NCI-H1048 (cell line): ENCODE results near the gene DMRTA2.

Experiments
- DNase-seq: peaks from one replicate; lab custom pipeline; 2025; lab: John Stamatoyannopoulos, UW

Gene DMRTA2

DNA sequence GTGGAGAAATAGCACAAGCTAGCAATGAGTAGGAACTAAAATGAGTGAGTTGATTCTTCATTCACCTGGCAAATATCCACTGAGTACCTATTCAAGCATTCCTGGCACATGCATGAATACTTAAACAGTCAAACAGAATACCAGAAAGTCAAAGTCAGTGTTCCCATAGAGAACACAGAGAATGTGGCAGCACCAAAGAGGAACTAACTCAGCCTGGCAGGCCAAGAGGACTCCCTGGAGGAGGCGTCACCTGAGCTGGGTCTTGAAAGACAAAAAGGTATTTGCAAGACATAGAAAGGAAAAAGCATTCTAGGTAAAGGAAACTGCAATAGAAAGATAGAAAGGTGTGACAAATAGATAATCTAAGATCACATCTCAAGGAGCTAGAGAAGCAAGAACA is 49.7 kb downstream of the DMRTA2 start:
- DNase-seq, result no peak

DNA sequence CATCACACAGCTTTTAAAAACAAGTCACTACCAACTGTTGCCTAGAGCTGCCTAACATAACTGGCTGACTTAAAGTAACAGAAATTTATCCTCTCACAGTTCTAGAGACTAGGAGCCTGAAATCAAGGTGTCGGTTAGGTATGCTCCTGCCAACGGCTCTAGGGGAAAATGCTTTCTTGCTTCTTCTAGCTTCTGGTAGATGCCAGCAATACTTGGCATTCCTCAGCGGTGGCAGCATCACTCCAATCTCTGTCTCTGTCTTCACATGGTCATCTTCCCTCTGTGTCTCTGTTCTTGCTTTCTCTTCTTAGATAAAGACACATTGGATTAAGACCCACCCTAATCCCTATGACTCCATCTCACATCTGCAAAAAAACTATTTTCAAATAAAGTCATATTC is 51.5 kb downstream of the DMRTA2 start:
- no peak for DNase-seq

DNA sequence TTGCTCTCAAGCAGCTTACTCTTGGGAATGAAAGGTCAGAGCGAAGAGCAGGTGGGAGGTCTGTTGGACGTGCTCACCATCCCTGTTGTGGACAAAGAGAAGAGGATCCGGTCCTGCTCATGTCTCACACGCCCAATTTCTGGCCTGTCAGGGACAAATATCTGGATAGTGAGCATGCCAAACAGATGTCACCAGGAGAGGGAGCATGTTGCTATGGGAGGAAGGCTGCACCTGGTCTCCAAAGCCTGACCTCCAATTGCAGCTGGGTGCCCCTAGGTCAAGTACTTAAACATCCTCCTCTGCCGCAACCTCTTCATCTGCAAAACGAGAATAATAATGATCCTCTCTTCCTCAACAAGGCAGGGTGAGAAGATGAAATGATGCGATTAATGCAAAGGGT is 53.4 kb downstream of the DMRTA2 start:
- DNase-seq, result no peak

DNA sequence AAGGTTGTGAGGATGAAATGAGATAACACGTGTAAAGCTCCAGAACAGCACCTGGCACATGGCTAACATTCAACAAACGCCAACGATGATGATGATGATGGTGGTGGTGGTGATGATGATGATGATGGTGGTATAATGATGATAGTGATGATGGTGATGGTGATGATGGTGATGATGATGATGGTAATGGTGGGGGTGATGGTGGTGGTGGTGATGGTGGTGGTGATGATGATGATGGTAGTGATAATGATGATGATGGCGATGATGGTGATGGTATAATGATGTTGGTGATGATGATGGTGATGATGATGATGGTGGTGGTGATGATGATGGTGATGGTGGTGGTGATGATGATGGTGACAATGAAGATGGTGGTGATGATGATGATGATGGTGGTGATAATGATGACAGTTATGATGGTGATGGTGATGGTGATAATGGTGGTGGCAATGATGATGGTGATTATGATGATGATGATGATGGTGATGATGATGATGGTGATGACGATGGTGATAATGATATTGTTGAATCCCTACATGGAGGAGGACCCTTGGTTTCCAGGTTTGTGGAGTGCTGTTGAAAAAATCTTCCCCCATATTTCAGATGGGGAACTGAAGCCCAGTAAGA is 54.1 kb downstream of the DMRTA2 start:
- no peak for DNase-seq

DNA sequence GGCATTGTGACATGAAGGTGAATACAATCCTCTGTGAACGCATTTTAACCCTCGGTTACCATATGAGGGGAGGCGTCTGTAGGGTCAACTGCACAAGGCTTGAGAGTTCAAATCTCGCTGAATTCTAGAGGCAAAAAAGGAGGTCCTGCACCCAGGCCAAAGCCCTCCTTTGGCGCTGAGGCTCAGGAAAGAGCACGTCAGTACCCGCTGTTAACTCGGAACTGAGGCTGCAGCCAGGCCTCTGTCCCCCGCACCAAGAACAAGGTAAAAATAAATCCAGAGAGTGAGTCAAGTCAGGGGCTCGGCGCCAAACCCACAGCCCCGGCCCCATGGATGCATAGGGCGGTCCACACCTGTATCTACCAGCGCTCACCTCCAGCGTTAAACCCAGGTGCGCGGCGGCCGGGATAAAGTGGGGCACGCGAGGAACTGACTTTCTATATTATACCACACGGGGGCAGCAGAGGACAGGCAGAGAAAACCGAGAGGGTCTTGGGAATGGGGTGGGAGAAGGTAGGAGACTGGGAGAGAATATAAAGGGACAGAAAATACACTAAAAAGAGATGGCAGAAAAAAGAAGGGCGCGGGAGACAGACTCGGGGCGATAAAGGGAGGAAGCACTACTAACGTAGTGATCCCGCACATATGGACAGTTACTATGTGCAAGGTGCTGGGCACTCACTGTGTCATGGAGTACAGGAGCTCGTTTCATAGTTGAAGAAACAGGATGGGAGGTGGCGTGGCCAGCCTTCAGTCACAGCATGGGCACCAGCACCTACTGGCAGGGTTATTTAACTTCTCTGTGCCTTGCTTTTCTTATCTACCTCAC is 54.9 kb downstream of the DMRTA2 start:
- DNase-seq, result no peak
